ENCODE results near the gene IMMP1L.
A peak's percentile ranks its signal among the peaks of the same experiment; 100 is the strongest.

The IMMP1L gene

DNA sequence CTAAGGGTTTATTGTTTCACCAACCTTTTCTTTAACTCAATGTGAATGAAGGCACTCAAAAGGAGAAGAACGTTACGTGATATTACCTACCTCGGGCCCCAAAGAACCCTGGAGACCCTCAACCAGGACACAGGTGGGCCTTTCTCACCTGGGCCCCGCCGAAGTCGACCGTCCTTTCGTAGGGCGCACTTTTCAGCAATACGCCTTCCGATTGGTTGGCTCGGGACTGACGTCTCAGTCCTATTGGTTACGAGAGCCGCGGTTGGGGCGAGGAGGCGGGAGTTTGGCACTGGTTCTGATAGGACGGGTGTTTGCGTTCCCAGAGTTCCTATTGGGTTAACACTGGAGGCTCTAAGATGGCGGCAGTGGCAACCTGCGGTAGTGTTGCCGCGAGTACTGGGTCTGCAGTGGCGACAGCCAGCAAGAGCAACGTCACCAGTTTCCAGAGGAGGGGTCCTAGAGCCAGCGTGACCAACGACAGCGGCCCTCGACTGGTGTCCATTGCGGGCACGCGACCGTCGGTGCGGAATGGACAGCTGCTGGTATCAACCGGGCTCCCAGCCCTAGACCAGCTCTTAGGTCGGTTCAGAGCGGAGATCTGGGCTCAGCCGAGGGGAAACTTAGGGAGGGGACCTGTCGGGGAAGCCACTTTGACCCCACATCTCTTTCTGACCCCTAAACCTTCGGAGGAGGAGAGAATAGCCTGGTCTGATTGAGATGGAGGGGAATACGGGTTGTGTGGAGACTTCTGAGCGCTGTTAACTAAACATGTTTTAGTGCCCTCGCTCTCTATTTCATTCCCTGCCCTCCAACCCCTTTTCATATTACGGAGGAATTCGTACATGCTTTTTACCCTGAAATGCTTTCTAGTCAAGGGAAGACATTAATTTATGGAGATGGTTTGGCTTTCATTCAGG, at the start of gene IMMP1L, which contains the start of gene ELP4:
Gene IMMP1L, minus strand, starts transcription at position 194 of the 917 bp plus-strand sequence. CDS start 46,346 bp downstream, outside the sequence.
Gene ELP4, plus strand, starts transcription at position 339 of the 917 bp plus-strand sequence. Its CDS starts 18 bp downstream, at position 357.
- Histone ChIP-seq H3K36me3 (replicated peaks) (no peaks in the 10 kb centered on the region; the same call in 1 of the 2 replicates), H3K4me1 (peaks cover 18% of the 10 kb centered on the region), H3K9me3 (no peaks in the 10 kb centered on the region), H3K4me3 (peak within 1 kb of the TSS; percentile 76), H3K27me3 (ENCODE audit: low read depth) (no peaks in the 10 kb centered on the region)
- DNase-seq (ENCODE audit: low spot score in 2 of 2), result peak; percentile 96
- in situ Hi-C loops (cut with MboI; ENCODE audit: low sequenced_read_pairs), result no loop called here

DNA sequence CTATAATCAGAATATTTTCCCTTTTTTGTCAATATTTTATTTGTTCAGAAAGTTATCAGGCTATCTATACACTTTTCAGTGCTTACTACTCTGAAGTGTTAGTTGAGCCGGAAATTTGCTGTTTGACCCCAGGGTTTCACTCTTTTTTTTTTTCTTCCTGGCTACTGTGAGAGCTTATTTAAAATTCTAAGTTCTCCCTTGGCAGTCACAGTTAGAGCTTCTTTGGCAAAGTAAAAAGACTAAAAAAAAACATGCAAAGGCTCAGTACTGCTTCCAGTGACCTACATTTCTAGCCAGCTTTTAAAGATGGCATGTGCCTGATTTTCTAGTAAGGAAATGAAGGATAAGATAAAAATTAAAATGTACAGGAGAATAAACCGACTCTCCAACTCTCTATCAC, 48.6 kb upstream of the IMMP1L start:
- no peaks in the 10 kb centered on the region for H3K27me3 ChIP-seq (ENCODE audit: low read depth)
- no peaks in the 10 kb centered on the region for H3K36me3 ChIP-seq (replicated peaks)
- in situ Hi-C loops (cut with MboI; ENCODE audit: low sequenced_read_pairs), result no loop called here
- no peak overlapping the region for H3K4me3 ChIP-seq
- no peaks in the 10 kb centered on the region for H3K9me3 ChIP-seq
- no peaks in the 10 kb centered on the region for H3K4me1 ChIP-seq
- no peak for DNase-seq (ENCODE audit: low spot score in 2 of 2)

- H3K4me3 ChIP-seq, result no peak overlapping the region
- H3K27me3 ChIP-seq (ENCODE audit: low read depth), result no peaks in the 10 kb centered on the region
- H3K4me1 ChIP-seq, result no peaks in the 10 kb centered on the region
- no peaks in the 10 kb centered on the region for H3K36me3 ChIP-seq (replicated peaks)
- no peak for DNase-seq (ENCODE audit: low spot score in 2 of 2)
- in situ Hi-C loops (cut with MboI; ENCODE audit: low sequenced_read_pairs), result no loop called here
- H3K9me3 ChIP-seq, result no peaks in the 10 kb centered on the region
These were observed 46.5 kb upstream of the IMMP1L start for GRCh38 chr11:31555938-31556337.

- no peaks in the 10 kb centered on the region for H3K9me3 ChIP-seq
- no peak for DNase-seq (ENCODE audit: low spot score in 2 of 2)
- no peaks in the 10 kb centered on the region for H3K27me3 ChIP-seq (ENCODE audit: low read depth)
- peaks cover 7% of the 10 kb centered on the region for H3K36me3 ChIP-seq (replicated peaks)
- no peak overlapping the region for H3K4me3 ChIP-seq
- H3K4me1 ChIP-seq, result no peaks in the 10 kb centered on the region
- in situ Hi-C loops (cut with MboI; ENCODE audit: low sequenced_read_pairs), result no loop called here
These were observed 33.4 kb upstream of the IMMP1L start for GRCh38 chr11:31542862-31543261.

GRCh38 chr11:31535479-31535878, 26.1 kb upstream of the IMMP1L start:
- no peaks in the 10 kb centered on the region for H3K9me3 ChIP-seq
- peaks cover 5% of the 10 kb centered on the region; the same call in 1 of the 2 replicates for H3K4me1 ChIP-seq
- in situ Hi-C loops (cut with MboI; ENCODE audit: low sequenced_read_pairs), result no loop called here
- H3K4me3 ChIP-seq, result no peak overlapping the region
- no peaks in the 10 kb centered on the region; the same call in 1 of the 2 replicates for H3K36me3 ChIP-seq (replicated peaks)
- no peaks in the 10 kb centered on the region for H3K27me3 ChIP-seq (ENCODE audit: low read depth)
- DNase-seq (ENCODE audit: low spot score in 2 of 2), result no peak

DNA sequence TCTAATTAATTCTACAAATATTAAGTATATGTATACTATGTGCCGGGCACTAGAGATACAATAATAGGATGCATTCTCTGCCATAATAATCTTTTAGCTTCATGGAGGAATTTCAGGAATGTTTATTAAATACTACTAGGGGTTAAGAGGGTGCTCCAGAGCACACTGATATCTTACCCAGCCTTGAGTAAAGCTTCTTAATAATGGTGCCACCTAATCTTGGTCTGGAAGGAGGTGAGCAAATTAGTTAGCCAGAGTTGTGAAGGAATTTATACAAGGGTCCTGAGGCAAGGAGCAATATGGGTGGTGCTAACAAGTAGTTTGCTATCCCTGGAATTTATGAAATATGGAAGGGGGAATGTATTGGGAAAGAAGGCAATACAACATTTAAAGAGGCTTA, 21.9 kb upstream of the IMMP1L start:
- H3K27me3 ChIP-seq (ENCODE audit: low read depth), result no peaks in the 10 kb centered on the region
- in situ Hi-C loops (cut with MboI; ENCODE audit: low sequenced_read_pairs), result no loop called here
- H3K4me3 ChIP-seq, result no peak overlapping the region
- no peaks in the 10 kb centered on the region for H3K36me3 ChIP-seq (replicated peaks)
- H3K9me3 ChIP-seq, result no peaks in the 10 kb centered on the region
- no peak for DNase-seq (ENCODE audit: low spot score in 2 of 2)
- peaks cover 5% of the 10 kb centered on the region; the same call in 1 of the 2 replicates for H3K4me1 ChIP-seq

DNA sequence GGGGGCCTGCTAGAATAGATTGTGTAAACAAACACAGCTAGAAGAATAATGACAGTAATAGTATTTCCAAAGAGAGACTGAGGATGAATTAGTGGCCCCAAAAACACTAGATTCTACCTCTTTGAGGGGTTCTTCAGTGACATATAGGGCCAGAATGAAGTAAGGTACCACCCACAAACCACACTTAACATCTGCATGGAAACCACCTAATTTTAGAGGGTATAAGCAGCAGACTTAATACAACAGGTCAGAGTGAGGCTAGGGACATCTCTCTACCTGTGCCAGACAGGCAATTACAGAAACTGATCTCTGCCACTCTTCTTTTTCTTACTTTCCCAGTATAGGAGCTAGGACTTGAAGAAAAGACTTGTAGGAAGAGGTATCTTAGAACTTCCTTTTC, 20.3 kb upstream of the IMMP1L start:
- no peak for DNase-seq (ENCODE audit: low spot score in 2 of 2)
- peaks cover 5% of the 10 kb centered on the region; the same call in 1 of the 2 replicates for H3K4me1 ChIP-seq
- in situ Hi-C loops (cut with MboI; ENCODE audit: low sequenced_read_pairs), result no loop called here
- no peaks in the 10 kb centered on the region for H3K27me3 ChIP-seq (ENCODE audit: low read depth)
- H3K9me3 ChIP-seq, result no peaks in the 10 kb centered on the region
- no peak overlapping the region for H3K4me3 ChIP-seq
- no peaks in the 10 kb centered on the region for H3K36me3 ChIP-seq (replicated peaks)

- in situ Hi-C loops (cut with MboI; ENCODE audit: low sequenced_read_pairs), result no loop called here
- Histone ChIP-seq H3K4me1 (peaks cover 5% of the 10 kb centered on the region; the same call in 1 of the 2 replicates), H3K4me3 (no peak overlapping the region), H3K9me3 (no peaks in the 10 kb centered on the region), H3K27me3 (ENCODE audit: low read depth) (no peaks in the 10 kb centered on the region), H3K36me3 (replicated peaks) (no peaks in the 10 kb centered on the region)
- DNase-seq (ENCODE audit: low spot score in 2 of 2), result no peak
These were observed 19.8 kb upstream of the IMMP1L start for GRCh38 chr11:31529189-31529588.

- Histone ChIP-seq H3K27me3 (ENCODE audit: low read depth) (no peaks in the 10 kb centered on the region), H3K4me1 (no peaks in the 10 kb centered on the region), H3K4me3 (no peak overlapping the region), H3K9me3 (no peaks in the 10 kb centered on the region), H3K36me3 (replicated peaks) (no peaks in the 10 kb centered on the region)
- no peak for DNase-seq (ENCODE audit: low spot score in 2 of 2)
- in situ Hi-C loops (cut with MboI; ENCODE audit: low sequenced_read_pairs), result no loop called here
These were observed 12.2 kb upstream of the IMMP1L start for GRCh38 chr11:31521497-31522150.

- H3K27me3 ChIP-seq (ENCODE audit: low read depth), result no peaks in the 10 kb centered on the region
- peaks cover 18% of the 10 kb centered on the region for H3K4me1 ChIP-seq
- no peak for DNase-seq (ENCODE audit: low spot score in 2 of 2)
- H3K36me3 ChIP-seq (replicated peaks), result no peaks in the 10 kb centered on the region
- in situ Hi-C loops (cut with MboI; ENCODE audit: low sequenced_read_pairs), result no loop called here
- no peak overlapping the region for H3K4me3 ChIP-seq
- no peaks in the 10 kb centered on the region for H3K9me3 ChIP-seq
These were observed 2.7 kb upstream of the IMMP1L start for GRCh38 chr11:31512117-31512516.

DNA sequence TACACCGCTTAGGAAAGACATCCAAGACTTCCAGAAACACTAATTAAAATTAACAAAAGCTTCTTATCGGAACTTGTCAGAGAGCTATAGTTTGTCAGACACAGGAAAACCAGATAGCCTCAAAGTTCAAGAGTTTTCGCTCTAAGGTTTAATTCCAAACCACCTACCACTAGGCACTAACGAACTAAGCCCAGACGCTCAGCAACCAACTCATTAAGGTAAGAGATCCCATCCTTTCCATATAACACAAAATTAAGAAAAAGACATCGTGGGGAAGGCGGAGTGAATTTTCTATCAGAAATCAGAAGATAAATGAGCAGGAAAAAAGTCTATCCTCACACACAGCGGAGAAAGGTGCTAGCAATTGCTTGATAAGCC, 382 bp downstream of the IMMP1L start:
- DNase-seq (ENCODE audit: low spot score in 2 of 2), result peak in 1 of 2 experiments; percentile 9
- no peaks in the 10 kb centered on the region; the same call in 1 of the 2 replicates for H3K36me3 ChIP-seq (replicated peaks)
- peaks cover 18% of the 10 kb centered on the region for H3K4me1 ChIP-seq
- H3K4me3 ChIP-seq, result peak overlapping the region; percentile 76
- H3K9me3 ChIP-seq, result no peaks in the 10 kb centered on the region
- H3K27me3 ChIP-seq (ENCODE audit: low read depth), result no peaks in the 10 kb centered on the region
- in situ Hi-C loops (cut with MboI; ENCODE audit: low sequenced_read_pairs), result no loop called here

- Histone ChIP-seq H3K36me3 (replicated peaks) (no peaks in the 10 kb centered on the region; the same call in 1 of the 2 replicates), H3K9me3 (no peaks in the 10 kb centered on the region)
These were observed 8.9 kb downstream of the IMMP1L start for GRCh38 chr11:31500560-31500959.

GRCh38 chr11:31499576-31500178, 9.7 kb downstream of the IMMP1L start:
- H3K9me3 ChIP-seq, result no peaks in the 10 kb centered on the region
- H3K36me3 ChIP-seq (replicated peaks), result no peaks in the 10 kb centered on the region; the same call in 1 of the 2 replicates
- in situ Hi-C loops (cut with MboI; ENCODE audit: low sequenced_read_pairs), result no loop called here
- DNase-seq (ENCODE audit: low spot score in 2 of 2), result no peak
- H3K4me3 ChIP-seq, result no peak overlapping the region
- H3K27me3 ChIP-seq (ENCODE audit: low read depth), result no peaks in the 10 kb centered on the region
- H3K4me1 ChIP-seq, result peaks cover 2% of the 10 kb centered on the region; the same call in 1 of the 2 replicates

More at GRCh38 chr11:31500560-31500959, 8.9 kb downstream of the IMMP1L start:
- no peak overlapping the region for H3K4me3 ChIP-seq
- H3K27me3 ChIP-seq (ENCODE audit: low read depth), result no peaks in the 10 kb centered on the region
- peaks cover 2% of the 10 kb centered on the region; the same call in 1 of the 2 replicates for H3K4me1 ChIP-seq
- in situ Hi-C loops (cut with MboI; ENCODE audit: low sequenced_read_pairs), result no loop called here
- DNase-seq (ENCODE audit: low spot score in 2 of 2), result no peak
